Hepatocyte (in vitro differentiated cells): Measurements from ENCODE around the gene NF2. TPM values are rescaled to one million over a fixed set of nuclear protein-coding genes. Genes with fewer than 3 reads are reported as not detected.

Experiments
- DNase-seq: peaks from one replicate; pipeline ENCODE4 v3.0.0-alpha.2; 2016; ENCODE audit warnings: low spot score
- H2AFZ ChIP-seq: fragments of 200-600 bp; sonication (generic); 2 replicates; pipeline ENCODE4 v1.6.0; 2016; ENCODE audit warnings: antibody characterized with exemption, mild to moderate bottlenecking
- H3K27ac ChIP-seq: fragments of 200-600 bp; sonication (generic); 2 replicates; pipeline ENCODE4 v1.5.1; 2016; ENCODE audit warnings: mild to moderate bottlenecking
- H3K27me3 ChIP-seq: fragments of 200-600 bp; sonication (generic); 2 replicates; pipeline ENCODE4 v1.6.1; 2016
- H3K36me3 ChIP-seq: fragments of 200-600 bp; sonication (generic); replicated peaks from 2 replicates; pipeline ENCODE4 v1.5.1; 2016; ENCODE audit warnings: low read depth; ENCODE audit not compliant: insufficient read depth
- H3K4me1 ChIP-seq: fragments of 200-600 bp; sonication (generic); 2 replicates; pipeline ENCODE4 v1.5.1; 2016; ENCODE audit warnings: mild to moderate bottlenecking, moderate library complexity; ENCODE audit not compliant: insufficient read depth
- H3K4me2 ChIP-seq: fragments of 200-600 bp; sonication (generic); 2 replicates; pipeline ENCODE4 v1.6.0; 2016
- H3K4me3 ChIP-seq: fragments of 200-600 bp; sonication (generic); 2 replicates; pipeline ENCODE4 v1.5.1; 2016; ENCODE audit warnings: mild to moderate bottlenecking
- H3K79me2 ChIP-seq: fragments of 200-600 bp; sonication (generic); 2 replicates; pipeline ENCODE4 v1.6.0; 2017; ENCODE audit warnings: mild to moderate bottlenecking
- H3K9me2 ChIP-seq: fragments of 200-600 bp; sonication (generic); replicated peaks from 2 replicates; pipeline ENCODE4 v1.6.0; 2017; ENCODE audit warnings: mild to moderate bottlenecking; ENCODE audit not compliant: insufficient read depth
- H3K9me3 ChIP-seq: fragments of 200-600 bp; sonication (generic); 2 replicates; pipeline ENCODE4 v1.5.1; 2016; ENCODE audit warnings: low read depth, mild to moderate bottlenecking
- H4K20me1 ChIP-seq: fragments of 200-600 bp; sonication (generic); 2 replicates; pipeline ENCODE4 v1.6.0; 2016; ENCODE audit warnings: mild to moderate bottlenecking; ENCODE audit not compliant: insufficient read depth, poor library complexity, severe bottlenecking
- CTCF ChIP-seq: fragments of 200-600 bp; sonication (generic); IDR thresholded peaks from 2 replicates; pipeline ENCODE4 v1.5.1; 2016; ENCODE audit warnings: antibody characterized with exemption, mild to moderate bottlenecking; ENCODE audit not compliant: poor library complexity
- EZH2 ChIP-seq: fragments of 200-600 bp; sonication (generic); IDR thresholded peaks from 2 replicates; pipeline ENCODE4 v1.6.1; 2016; ENCODE audit warnings: antibody characterized with exemption, mild to moderate bottlenecking, borderline replicate concordance
- EZH2phosphoT487 ChIP-seq: fragments of 200-600 bp; sonication (generic); IDR thresholded peaks from one replicate; pipeline ENCODE4 v1.6.1; 2018; ENCODE audit warnings: antibody characterized with exemption, mild to moderate bottlenecking, low read depth, moderate library complexity; ENCODE audit not compliant: unreplicated experiment, severe bottlenecking
- WGBS: methylation state at CpG from one replicate; pipeline ENCODE4 v1.1.6; 2016; ENCODE audit warnings: low lambda C conversion rate; ENCODE audit errors: missing lambda C conversion rate; 5-methylcytosine and 5-hydroxymethylcytosine counted together
- polyA plus RNA-seq: library from polyadenylated mRNA; unstranded; fragments of >200 nt; fragmentation: Nextera tagmentation; extraction: Ambion mirVana; gene quantifications from 2 replicates; pipeline ENCODE4 v1.2.1, GENCODE V29; 2016
- total RNA-seq: library from RNA; depleted of rRNA; stranded (reverse); fragments of >200 nt; gene quantifications from 2 replicates; pipeline ENCODE4 v1.2.3, GENCODE V29; 2014

Gene NF2
- total and polyA plus RNA-seq, 2 experiments from 2014 or later = 18.5 to 30.7 TPM

DNA sequence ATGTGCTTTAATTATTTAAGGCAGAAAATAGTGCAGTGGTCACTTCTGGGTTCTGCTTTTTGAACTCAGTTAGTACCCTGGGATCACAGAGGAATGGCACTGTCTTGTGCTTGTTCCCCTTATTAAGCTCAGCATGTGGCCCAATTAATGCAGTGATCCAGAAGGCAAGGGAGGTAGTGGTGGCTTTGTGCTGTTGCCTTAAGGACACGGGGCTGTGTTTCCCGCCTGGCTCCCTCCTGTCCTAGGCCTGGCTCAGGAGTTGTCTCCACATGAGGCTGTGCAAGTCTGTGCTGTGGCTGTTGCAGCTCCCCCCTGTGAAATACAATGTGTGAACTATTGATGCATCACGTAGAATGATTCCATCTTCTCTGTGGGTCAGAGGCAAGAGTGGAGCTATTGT lies 67.2 kb downstream of the NF2 start:
- DNase-seq = no peak
- H3K4me1 ChIP-seq = no peaks in the 10 kb centered on the region
- H2AFZ ChIP-seq = no peak overlapping the region
- no peaks in the 10 kb centered on the region for H3K9me2 ChIP-seq
- H3K4me3 ChIP-seq = no peak overlapping the region
- no peaks in the 10 kb centered on the region for H4K20me1 ChIP-seq
- H3K79me2 ChIP-seq = no peaks in the 10 kb centered on the region
- H3K36me3 ChIP-seq = no peaks in the 10 kb centered on the region
- TF ChIP-seq EZH2phosphoT487 = no peak
- TF ChIP-seq EZH2 = no peak
- no peak for TF ChIP-seq CTCF
- no peaks in the 10 kb centered on the region for H3K9me3 ChIP-seq
- no peak overlapping the region for H3K4me2 ChIP-seq
- 80% methylated on average over 3 of the region's 3 CpGs for WGBS
- H3K27me3 ChIP-seq = no peaks in the 10 kb centered on the region
- H3K27ac ChIP-seq = no peak overlapping the region

- Histone ChIP-seq H2AFZ (no peak overlapping the region), H3K4me1 (no peaks in the 10 kb centered on the region), H3K27ac (no peak overlapping the region), H3K9me2 (no peaks in the 10 kb centered on the region), H3K4me2 (no peak overlapping the region), H3K36me3 (no peaks in the 10 kb centered on the region), H3K27me3 (no peaks in the 10 kb centered on the region), H3K79me2 (no peaks in the 10 kb centered on the region), H4K20me1 (no peaks in the 10 kb centered on the region), H3K4me3 (no peak overlapping the region), H3K9me3 (no peaks in the 10 kb centered on the region)
- whole genome bisulfite sequencing = 96% methylated on average over 14 of the region's 14 CpGs
- TF ChIP-seq EZH2 (no peak), EZH2phosphoT487 (no peak), CTCF (no peak)
- DNase-seq = no peak
These were observed 70.1 kb downstream of the NF2 start for GRCh38 chr22:29673361-29674066.

DNA sequence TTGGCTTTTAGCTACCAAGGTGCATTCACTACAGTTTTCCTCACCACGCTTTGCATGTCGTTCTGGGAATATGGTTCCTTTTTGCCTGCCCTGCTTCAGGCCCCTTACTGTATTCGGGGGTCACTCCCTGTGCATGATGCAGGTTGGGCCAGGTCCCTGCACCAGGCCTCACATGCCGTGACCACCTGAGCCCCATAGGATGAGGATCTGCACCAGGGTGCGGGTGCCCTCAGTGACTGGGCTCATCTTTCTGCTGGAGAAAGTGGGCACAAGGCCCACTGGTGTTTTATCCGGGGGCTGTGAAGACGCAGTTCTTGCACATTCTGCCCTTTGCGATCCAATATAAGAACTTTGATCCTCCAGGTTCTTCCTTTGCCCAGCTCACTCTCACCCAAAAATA lies 70.7 kb downstream of the NF2 start:
- Histone ChIP-seq H3K27me3 (no peaks in the 10 kb centered on the region), H3K9me3 (no peaks in the 10 kb centered on the region), H3K27ac (no peak overlapping the region), H3K36me3 (no peaks in the 10 kb centered on the region), H3K4me3 (no peak overlapping the region), H2AFZ (no peak overlapping the region), H4K20me1 (no peaks in the 10 kb centered on the region), H3K4me1 (no peaks in the 10 kb centered on the region), H3K79me2 (no peaks in the 10 kb centered on the region), H3K4me2 (no peak overlapping the region), H3K9me2 (no peaks in the 10 kb centered on the region)
- TF ChIP-seq EZH2 (no peak), EZH2phosphoT487 (no peak), CTCF (no peak)
- DNase-seq = no peak
- 96% methylated on average over 8 of the region's 8 CpGs for WGBS

DNA sequence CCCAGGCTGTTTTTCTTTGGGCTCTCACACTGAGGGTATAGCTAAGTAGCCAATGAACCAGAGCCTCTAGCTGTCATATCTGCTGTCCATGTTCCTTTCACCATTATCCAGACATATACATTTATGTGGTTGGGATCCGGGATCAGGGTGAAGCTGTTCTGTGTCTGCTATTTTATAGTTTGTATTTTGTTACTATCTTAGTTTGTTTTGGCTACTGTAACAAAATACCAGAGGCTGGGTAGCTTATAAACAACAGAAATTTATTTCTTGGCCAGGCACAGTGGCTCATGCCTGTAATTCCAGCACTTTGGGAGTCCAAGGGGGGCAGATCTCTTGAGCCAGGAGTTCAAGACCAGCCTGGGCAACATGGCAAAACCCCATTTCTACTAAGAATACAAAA lies 75.9 kb downstream of the NF2 start:
- WGBS = 80% methylated on average over 1 of the region's 1 CpG
- no peaks in the 10 kb centered on the region for H3K4me1 ChIP-seq
- H3K27ac ChIP-seq = no peak overlapping the region
- H4K20me1 ChIP-seq = no peaks in the 10 kb centered on the region
- H2AFZ ChIP-seq = no peak overlapping the region
- H3K4me3 ChIP-seq = no peak overlapping the region
- H3K9me2 ChIP-seq = no peaks in the 10 kb centered on the region
- H3K4me2 ChIP-seq = no peak overlapping the region
- H3K27me3 ChIP-seq = no peaks in the 10 kb centered on the region
- no peaks in the 10 kb centered on the region for H3K9me3 ChIP-seq
- H3K79me2 ChIP-seq = no peaks in the 10 kb centered on the region
- TF ChIP-seq EZH2 (no peak), CTCF (no peak), EZH2phosphoT487 (no peak)
- no peak for DNase-seq
- H3K36me3 ChIP-seq = no peaks in the 10 kb centered on the region
